GM19455 (cell line): ENCODE data around the gene SNRNP35.
"Not testable (repeated sequence)": the region's sequence is repeated elsewhere in the genome, so short reads cannot be mapped to it uniquely, and the experiment has no call there.

Experiments
- ATAC-seq: cut with Tn5 transposase; IDR thresholded peaks from one replicate; pipeline ENCODE4 v1.9.1; 2021; ENCODE audit not compliant: unreplicated experiment

The SNRNP35 gene

DNA sequence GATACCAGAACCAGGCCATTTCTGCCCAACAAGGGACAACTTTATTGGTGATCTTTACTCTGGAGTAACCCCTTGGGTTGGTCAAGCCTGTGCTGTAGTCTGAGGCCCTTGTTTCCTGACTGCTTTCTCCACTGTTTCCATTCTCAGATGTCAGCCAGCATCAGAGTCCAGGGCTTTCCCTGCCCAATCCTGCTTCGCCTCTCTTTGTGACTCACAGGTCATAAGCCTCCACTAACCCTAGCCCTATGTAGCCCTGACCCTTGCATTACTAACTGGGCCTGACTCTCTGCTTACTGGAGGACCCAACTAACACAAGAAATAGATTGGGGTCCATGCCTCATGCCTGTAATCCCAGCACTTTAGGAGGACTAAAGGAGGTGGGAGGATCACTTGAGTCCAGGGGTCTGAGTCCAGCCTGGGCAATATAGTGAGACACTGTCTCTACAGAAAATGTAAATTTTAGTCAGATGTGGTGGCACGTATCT, 8.6 kb upstream of the SNRNP35 start:
- no peak for ATAC-seq

DNA sequence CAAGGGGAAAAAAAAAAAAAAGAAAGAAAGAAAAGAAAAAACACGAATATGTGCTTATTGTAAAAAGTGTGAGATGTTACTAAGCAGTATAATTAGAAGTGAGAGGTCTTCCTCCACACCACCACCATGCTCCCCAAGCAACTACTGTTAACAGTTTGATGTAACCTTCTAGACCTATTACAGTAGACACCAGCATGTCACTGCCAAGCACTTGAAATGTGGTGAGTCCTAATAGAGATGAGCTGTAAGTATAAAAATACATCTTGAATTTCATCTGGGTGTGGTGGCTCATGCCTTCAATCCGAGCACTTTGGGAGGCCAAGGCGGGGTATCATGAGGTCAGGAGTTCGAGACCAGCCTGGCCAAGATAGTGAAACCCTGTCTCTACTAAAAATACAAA, 8.1 kb upstream of the SNRNP35 start:
- ATAC-seq = no peak

DNA sequence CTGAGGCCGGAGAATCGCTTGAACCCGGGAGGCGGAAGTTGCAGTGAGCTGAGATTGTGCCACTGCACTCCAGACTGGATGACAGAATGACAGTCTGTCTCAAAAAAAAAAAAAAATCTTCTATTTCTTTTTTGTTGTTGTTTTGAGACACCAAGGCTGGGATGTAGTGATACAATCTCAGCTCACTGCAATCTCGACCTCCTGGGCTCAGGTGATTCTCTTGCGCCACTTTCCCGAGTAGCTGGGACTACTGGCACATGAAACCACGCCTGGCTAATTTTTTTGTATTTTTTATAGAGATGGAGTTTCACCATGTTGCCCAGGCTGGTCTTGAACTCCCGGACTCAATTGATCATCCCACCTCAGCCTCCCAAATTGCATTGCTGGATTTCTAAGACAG, 7.3 kb upstream of the SNRNP35 start:
- ATAC-seq = no peak

DNA sequence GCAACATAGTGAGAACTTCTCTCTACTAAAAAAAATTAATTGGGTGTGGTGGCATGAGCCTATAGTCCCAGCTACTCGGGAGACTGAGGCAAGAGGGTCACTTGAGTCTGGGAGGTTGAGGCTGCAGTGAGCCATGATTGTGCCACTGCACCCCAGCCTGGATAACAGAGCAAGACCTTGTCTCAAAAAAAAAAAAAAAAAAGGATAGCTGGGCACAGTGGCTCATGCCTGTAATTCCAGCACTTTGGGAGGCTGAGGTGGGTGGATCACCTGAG, 5.7 kb upstream of the SNRNP35 start:
- not testable (repeated sequence) for ATAC-seq

DNA sequence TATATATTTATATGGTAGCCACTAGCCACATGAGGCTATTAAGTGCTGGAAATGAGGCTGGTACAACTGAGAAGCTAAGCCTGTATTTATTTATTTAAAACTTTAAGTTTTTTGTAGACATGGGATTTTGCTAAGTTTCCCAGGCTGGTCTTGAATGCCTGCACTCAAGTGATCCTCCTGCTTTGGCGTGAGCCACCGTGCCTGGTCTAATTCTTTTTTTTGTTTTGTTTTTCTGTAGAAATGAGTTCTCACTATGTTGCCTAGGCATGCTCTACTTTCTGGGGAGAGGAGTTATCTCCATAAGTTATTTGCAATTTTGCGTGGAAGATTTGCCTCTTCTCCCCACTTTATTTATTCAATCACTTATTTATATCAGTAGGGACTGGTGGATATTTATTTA, 4.8 kb upstream of the SNRNP35 start:
- no peak for ATAC-seq

DNA sequence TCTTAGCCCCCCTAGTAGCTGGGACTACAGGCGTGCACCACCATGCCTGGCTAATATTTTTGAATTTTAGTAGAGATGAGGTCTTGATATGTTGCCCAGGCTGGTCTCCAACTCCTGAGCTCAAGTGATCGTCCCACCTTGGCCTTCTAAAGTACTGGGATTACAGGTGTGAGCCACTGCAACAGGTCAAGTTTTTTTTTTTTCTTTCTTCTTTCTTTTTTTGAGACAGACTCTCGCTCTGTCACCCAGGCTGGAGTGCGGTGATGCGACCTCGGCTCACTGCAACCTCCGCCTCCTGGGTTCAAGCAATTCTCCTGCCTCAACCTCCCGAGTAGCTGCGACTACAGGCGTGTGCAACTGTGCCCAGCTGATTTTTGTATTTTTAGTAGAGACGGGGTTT, 5.2 kb downstream of the SNRNP35 start:
- ATAC-seq = not testable (repeated sequence)

DNA sequence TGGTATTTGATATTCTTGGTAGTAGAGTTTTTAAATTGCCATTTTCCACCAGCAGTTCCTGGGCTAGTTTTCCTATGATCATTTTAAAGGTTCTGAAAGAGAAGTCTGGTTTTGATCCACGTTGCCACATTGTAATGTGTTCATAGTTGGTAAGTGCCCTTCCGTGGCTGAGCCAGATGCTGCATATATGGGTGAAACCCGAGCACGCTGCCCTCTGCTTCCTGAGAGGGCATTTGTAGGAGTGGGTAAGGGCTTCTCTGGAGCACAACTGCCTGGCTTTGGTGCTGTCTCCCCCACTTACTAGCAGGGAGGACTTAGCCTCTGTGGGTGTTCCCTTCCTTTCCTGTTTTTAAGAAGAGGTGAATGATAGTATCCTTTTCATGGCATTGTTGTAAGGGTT, 7.1 kb downstream of the SNRNP35 start:
- no peak for ATAC-seq

DNA sequence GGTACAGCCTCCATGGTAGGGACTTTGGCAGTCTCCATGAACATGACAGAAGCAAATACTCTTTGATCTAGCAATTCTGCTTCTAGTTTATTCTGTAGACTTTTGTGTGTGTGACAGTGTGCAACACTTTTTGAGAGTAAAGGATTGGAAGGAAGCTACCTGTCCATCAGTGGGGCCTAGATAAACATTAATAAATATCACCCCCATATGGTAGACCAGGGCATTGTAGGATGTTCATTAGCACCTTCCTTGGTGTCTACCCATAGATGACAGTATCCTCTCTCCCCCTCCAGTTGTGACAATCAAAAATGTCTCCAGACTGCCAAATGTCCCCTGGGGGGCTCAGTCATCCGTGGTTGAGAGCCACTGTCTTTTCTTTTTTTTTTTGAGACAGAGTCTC, 10.8 kb downstream of the SNRNP35 start:
- ATAC-seq = no peak

DNA sequence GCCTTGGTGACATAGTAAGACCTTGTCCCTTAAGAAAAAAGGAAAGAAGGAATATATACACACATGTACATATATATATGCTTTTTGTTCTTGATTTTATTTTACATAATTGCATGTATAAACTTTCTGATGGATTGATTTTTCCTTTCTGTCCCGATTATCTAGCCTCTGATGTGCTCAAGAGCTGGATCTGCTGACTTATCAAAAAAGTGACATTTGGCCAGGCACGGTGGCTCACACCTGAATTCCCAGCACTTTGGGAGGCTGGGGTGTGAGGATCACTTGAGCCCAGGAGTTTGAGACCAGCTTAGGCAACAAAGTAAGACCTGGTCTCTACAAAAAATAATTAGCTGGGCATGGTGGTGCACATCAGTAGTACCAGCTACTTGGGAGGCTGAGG, 12.0 kb downstream of the SNRNP35 start:
- no peak for ATAC-seq

DNA sequence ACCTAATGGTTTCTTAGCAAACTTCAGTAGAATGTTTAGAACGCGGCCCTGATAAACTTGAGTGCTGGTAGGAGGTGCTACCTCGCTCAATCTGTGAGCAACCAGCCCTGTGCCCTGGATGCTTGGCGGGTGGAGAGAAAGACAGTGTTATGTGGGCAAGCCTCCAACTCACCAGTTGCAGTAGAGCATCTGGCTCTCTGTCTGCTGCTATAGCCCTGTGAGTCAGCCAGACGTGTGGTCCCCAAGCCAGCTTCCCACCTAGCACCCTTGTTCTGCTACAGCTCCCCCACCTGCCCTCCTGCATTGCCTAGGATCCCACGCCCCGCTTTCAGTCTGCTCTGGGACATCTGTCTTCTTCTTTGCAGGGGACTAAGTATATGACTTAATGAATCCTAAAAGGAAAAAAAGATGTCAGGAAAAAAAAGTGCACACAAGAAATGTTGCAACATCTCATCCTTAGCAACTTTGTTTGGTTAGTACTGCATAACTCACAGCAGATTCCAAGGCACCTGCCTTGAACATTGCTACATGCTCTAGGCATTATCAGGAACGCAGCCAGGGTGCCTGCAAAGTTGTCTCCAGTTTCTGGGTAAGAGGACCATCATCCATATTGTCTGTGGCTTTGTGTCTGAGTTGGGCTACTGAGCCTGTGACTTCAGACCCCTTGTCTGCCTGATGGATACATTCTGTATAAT, 13.6 kb downstream of the SNRNP35 start:
- no peak for ATAC-seq

DNA sequence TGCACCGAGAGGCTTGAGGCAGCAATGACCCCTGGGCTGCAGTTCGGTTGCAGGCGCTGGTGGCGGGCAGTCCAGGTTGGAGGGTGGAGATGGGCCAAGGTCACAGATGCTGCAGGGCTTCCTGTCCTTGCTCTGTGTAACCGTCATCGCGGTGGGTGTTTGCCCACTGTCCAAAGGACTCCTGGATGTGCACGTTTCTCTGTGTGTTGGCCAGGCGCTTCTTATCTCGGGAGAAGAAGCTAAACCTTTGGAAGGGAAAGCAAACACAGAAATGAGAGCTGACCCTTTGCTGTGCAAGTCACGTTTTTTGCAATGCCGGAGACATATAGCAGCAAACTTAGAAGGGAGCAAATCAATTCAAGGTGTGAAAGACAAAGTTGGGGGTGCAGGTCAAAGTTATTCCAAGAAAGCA, 14.5 kb downstream of the SNRNP35 start:
- no peak for ATAC-seq

DNA sequence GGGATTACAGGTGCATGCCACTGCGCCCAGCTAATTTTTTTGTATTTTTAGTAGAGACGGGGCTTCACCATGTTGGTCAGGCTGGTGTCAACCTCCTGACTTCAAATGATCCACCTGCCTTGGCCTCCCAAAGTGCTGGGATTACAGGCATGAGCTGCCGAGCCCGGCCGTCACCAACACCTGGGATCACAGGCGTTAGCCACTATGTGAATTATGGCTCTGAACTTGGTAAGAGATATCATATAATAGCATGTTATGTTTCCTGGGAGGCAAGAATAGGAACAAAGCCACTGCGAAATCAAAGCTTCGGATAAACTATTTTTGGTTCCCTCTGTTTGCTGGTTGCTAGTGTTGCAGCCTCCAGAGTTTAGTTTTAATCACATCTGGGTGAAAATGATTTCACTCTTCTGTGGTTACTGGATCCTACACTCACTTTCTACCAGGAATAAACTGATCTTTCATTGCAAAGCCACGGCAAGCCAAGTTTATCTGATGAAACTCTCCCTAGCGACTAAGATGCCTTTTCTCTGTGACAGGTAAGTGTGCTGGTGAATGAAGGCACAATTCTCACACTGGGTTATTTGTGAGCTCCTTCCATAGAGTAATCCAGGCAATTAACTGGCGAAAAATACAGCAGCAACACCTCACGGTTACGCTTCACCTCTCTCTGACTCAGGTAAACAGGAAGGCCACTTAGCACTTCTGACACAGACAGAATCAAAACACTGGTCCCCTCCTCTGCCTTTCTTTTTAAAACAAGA, 16.7 kb downstream of the SNRNP35 start:
- ATAC-seq = no peak

DNA sequence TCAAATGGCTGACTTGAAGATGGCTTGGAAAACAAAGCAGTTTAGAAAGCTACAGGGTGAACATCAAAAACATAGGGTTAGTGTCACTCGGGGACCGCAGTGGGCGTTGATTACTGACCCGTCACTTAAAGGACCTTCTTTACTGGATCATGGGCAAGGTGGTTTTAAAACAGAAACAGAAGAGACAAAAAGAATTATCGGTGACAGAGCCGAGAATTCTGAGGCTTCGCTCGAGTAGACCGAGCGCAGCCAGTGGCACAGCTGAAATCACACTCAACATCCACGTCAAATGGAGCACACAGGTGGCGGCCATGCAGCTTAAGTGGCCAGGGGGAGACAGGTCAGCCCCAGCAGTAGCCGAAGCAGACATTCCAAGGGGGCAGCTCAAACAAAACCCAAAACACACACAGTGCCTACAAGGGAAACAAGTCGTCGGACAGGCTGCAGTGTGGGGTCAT, 17.3 kb downstream of the SNRNP35 start:
- ATAC-seq = no peak

DNA sequence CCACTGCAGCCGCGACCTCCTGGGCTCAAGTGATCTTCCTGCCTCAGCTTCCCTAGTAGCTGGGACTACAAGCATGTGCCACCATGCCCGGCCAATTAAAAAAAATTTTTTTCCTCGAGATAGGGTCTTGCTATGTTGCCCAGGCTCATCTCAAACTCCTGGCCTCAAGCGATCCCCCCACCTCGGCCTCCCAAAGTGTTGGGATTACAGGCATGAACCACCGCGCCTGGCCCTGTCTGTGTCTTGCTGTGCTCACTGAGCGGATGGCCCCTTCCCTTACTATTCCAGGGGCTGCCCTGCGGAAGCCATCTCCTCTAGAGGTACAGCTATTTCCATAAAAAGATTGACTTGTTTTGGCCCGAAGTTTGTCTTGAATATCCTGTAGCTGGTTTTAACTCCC, 20.1 kb downstream of the SNRNP35 start:
- ATAC-seq = no peak

DNA sequence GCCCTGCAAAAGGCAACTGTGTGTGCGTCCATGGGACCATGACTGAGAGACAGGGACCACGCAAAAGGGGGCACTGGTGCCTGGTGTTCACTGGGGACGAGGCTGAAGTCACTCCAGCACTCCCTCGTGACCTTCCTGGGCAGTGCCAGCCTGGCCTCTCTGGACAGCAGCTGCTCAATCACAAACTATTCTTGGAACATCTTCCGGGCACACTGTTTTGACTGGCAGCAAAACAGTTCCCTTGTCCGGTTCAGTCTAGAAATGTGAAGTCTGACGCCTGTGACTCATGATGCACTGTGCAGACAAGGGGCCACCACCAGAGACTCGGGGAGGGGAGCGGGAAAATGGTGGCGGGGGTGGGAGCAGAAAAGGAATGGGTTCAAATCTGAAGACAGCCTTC, 20.8 kb downstream of the SNRNP35 start:
- no peak for ATAC-seq

DNA sequence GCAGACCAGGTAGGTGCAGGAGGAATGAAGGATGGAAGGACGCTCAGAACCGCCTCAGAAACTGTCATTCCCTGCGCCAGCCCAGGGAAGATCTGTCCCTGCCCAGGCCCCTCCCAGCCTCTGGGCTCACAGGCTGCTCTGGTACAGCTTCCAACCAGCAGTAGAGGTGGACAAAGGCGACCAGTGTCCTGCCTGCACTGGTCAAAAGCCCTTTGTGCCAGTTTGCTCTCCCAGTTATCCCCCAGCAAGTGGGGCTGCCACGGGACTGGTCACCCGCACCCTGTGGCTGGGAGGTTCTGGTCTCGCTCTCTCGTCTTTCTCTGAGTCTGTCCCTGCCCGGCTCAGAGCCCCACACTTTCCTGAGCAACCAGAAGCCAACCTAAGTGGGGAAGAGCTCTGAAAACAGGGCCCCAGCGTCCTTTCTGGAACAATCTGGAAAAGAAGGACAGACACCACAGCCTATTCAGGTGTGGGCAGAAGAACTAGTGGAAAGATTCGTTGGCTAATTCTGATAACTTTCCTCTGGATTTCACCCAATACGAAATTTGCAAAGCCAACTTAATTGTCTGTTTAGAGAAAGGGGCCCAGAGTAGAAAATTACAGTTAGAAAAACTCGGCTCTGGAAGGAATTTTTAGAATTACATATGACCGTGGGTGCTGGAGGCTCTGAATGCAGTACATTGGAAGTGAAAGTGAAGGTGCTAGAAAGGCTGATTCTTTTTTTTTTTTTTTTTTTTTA, 21.7 kb downstream of the SNRNP35 start:
- ATAC-seq = no peak

DNA sequence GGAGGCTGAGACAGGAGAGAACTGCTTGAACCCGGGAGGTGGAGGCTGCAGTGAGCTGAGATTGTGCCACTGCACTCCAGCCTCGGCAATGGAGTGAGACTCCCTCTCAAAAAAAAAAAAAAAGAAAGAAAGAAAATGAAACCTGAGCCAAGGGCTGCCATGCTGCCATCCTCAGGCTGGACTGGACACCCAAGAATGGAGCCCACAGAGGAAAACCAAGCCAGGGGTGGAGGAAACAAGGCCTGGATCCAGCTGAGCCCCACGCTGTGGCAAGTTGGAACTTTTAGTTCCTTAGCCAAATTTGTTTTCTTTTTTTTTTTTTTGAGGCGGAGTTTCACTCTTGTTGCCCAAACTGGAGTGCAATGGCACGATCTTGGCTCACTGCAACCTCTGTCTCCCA, 23.3 kb downstream of the SNRNP35 start:
- not testable (repeated sequence) for ATAC-seq

DNA sequence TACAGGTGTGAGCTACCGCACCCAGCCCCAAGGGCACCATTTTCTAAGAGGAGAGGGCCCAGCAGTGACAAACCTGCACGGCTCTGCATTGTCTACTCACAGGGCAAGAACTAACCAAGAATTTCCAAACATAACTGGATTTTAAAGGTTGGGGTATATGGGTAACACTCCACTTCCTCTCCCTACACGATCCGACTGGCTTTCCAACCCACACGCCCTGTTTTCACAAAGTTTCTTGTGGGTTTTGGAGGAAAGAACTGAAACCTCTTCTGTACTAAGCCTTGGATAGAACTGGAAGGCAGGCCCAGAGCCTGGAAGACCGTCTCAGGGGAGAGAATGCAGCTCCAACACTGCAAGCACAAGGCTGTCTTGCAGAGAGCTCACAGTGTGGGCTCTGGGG, 24.9 kb downstream of the SNRNP35 start:
- ATAC-seq = no peak

DNA sequence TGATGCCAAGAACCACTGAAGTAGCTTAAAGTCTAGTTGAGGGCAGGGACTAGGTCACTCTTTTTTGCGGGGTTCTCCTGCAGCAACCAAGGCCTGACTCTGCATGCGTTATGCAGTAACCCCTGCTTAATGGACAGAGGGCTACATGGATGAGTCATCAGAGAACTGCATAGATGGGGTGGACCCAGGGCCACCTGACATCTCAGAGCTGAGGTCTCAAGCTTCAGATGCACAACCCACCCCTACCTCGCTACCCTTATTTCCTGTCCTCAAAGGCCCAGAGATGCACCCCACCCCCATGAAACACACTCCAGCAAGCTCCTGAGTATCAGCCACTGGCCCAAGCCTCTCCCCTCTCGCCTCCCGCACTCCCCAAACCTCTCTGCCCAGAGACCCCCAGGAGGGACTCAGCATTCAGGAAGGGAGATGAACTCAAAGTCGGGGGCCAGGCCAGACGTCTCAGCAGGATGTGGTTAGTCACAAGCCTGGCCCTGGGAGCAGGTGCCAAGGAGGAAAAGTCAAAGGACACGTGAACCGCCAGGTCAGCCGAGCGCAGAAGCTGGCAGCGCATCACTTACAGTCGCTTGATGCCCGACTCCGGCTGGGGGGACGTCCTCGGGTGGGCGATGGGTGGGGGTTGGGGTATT, 25.8 kb downstream of the SNRNP35 start:
- no peak for ATAC-seq

DNA sequence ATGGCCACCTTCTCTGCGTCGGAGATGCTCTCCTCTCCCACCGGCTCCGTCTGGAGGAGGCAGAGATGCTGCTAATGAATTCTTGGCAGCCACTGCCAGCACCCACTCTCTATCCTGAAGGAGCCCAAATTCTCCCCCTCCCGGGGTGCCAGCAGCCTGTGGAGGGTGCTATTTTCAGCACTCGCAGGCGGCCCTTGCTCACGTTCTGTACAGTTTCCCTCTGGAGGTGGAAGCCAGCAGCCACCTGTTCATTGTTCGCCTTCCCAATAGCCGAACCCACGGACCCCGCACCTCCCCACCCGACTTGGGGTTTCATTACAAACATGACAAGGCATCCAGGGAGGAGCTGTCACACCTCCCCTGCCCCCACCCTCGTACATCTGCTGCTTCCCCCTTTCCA, 27.8 kb downstream of the SNRNP35 start:
- no peak for ATAC-seq

DNA sequence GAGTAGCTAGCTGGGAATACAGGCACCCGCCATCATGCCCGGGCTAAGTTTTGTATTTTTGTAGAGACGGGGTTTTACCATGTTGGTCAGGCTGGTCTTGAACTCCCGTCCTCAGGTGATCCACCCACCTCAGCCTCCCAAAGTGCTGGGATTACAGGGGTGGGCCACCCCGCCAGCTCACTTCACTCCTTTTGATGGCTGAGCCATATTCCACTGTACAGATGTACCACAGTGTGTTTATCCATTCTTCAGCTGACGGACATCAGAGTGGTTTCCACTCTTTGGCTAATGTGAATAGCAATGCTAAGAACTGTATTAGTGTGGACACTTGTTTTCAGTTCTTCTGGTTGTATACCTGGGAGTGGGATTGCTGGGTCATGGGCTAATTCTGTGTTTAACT, 29.5 kb downstream of the SNRNP35 start:
- ATAC-seq = no peak
